PC-3 (cell line): ENCODE results near the gene PRKCE. TPM values are rescaled to one million over a fixed set of nuclear protein-coding genes. Genes with fewer than 3 reads are reported as not detected.

Experiments used
- ATAC-seq: fragments of 200-7000 bp; cut with Tn5 transposase; 2 replicates; pipeline ENCODE4 v1.9.1; 2020; ENCODE audit warnings: mild to moderate bottlenecking, moderate library complexity
- BruUV-seq: library from RNA; stranded (reverse); fragments of 400-500 nt; replicated peaks from 2 replicates; lab custom pipeline; 2021; lab: Mats Ljungman, UMichigan
- CTCF ChIA-PET: fragments of 300-600 bp; sonication (Branson Sonifier 250); formaldehyde crosslinking; loops from one replicate; lab custom pipeline; 2022; ENCODE audit warnings: antibody characterized with exemption; lab: Charles Lee
- POLR2A ChIA-PET: fragments of 300-600 bp; sonication (Branson Sonifier 250); formaldehyde crosslinking; loops from one replicate; lab custom pipeline; 2022; ENCODE audit warnings: antibody characterized with exemption; ENCODE audit not compliant: unreplicated experiment; lab: Charles Lee
- DNase-seq: peaks from one replicate; pipeline ENCODE4 v3.0.0-alpha.2; 2015
- H2AFZ ChIP-seq: fragments of 300-600 bp; sonication (generic); 2 replicates; pipeline ENCODE4 v1.6.0; 2016; ENCODE audit warnings: antibody characterized with exemption, low read length
- H3F3A ChIP-seq: fragments of 300-600 bp; sonication (generic); one replicate; pipeline ENCODE4 v1.6.0; 2017; ENCODE audit warnings: antibody characterized with exemption, low read length, control low read depth, mild to moderate bottlenecking; ENCODE audit not compliant: unreplicated experiment
- H3K27ac ChIP-seq: fragments of 300-600 bp; sonication (generic); 2 replicates; pipeline ENCODE4 v1.5.1; 2016; ENCODE audit warnings: mild to moderate bottlenecking, low read length
- H3K27me3 ChIP-seq: fragments of 300-600 bp; sonication (generic); 2 replicates; pipeline ENCODE4 v1.6.1; 2016; ENCODE audit warnings: low read length, mixed read lengths
- H3K36me3 ChIP-seq: fragments of 300-600 bp; sonication (generic); 2 replicates; pipeline ENCODE4 v1.6.1; 2016; ENCODE audit warnings: low read depth, mixed run types, low read length, mixed read lengths
- H3K4me1 ChIP-seq: fragments of 300-600 bp; sonication (generic); 2 replicates; pipeline ENCODE4 v1.5.1; 2016; ENCODE audit warnings: low read length; ENCODE audit not compliant: insufficient read depth
- H3K4me2 ChIP-seq: fragments of 300-600 bp; sonication (generic); 2 replicates; pipeline ENCODE4 v1.6.0; 2016; ENCODE audit warnings: low read length
- H3K4me3 ChIP-seq: fragments of 300-600 bp; sonication (generic); 2 replicates; pipeline ENCODE4 v1.5.1; 2016; ENCODE audit warnings: mild to moderate bottlenecking, low read length, mixed read lengths
- H3K79me2 ChIP-seq: fragments of 300-600 bp; sonication (generic); 2 replicates; pipeline ENCODE4 v1.6.1; 2017; ENCODE audit warnings: low read length, mixed read lengths
- H3K9ac ChIP-seq: fragments of 300-600 bp; sonication (generic); 2 replicates; pipeline ENCODE4 v1.6.0; 2016; ENCODE audit warnings: mild to moderate bottlenecking, low read length
- H3K9me2 ChIP-seq: fragments of 300-600 bp; sonication (generic); replicated peaks from 2 replicates; pipeline ENCODE4 v1.6.1; 2016; ENCODE audit warnings: mixed run types, low read length, mixed read lengths
- H3K9me3 ChIP-seq: fragments of 300-600 bp; sonication (generic); 2 replicates; pipeline ENCODE4 v1.6.1; 2016; ENCODE audit warnings: low read length, mixed read lengths
- H4K20me1 ChIP-seq: fragments of 300-600 bp; sonication (generic); 2 replicates; pipeline ENCODE4 v1.6.1; 2016; ENCODE audit warnings: low read length, mixed read lengths
- EZH2 ChIP-seq: fragments of 300-600 bp; sonication (generic); IDR thresholded peaks from one replicate; pipeline ENCODE4 v1.6.1; 2017; ENCODE audit warnings: antibody characterized with exemption, mild to moderate bottlenecking, low read length; ENCODE audit not compliant: unreplicated experiment
- EZH2phosphoT487 ChIP-seq: fragments of 300-600 bp; sonication (generic); IDR thresholded peaks from 2 replicates; pipeline ENCODE4 v1.6.1; 2018; ENCODE audit warnings: mild to moderate bottlenecking, antibody characterized with exemption, low read length, borderline replicate concordance
- intact Hi-C: fragments of 100-400 bp; cut with micrococcal nuclease; formaldehyde crosslinking; loops from 2 replicates; pipeline ENCODE4 v1.9.0; 2023
- total RNA-seq: library from RNA; depleted of rRNA; stranded (reverse); fragments of >200 nt; gene quantifications from 2 replicates; pipeline ENCODE4 v1.2.3, GENCODE V29; 2014
- TF ChIP-seq, protein P1 (sequence below): fragments of 300-600 bp; sonication (generic); conservative IDR thresholded peaks from 2 replicates; pipeline ENCODE4 v1.5.1; 2017; ENCODE audit warnings: antibody characterized with exemption, low read depth, mild to moderate bottlenecking, low read length

PRKCE gene
- total RNA-seq, 1 experiment from 2014 or later = 7.0 TPM

- Histone ChIP-seq H3K27me3 (no peaks in the 10 kb centered on the region), H3K4me2 (no peak overlapping the region), H3K79me2 (no peaks in the 10 kb centered on the region), H3K36me3 (no peaks in the 10 kb centered on the region), H3K9ac (no peak overlapping the region), H3F3A (no peaks in the 10 kb centered on the region), H3K27ac (no peak overlapping the region), H4K20me1 (no peaks in the 10 kb centered on the region), H3K4me3 (no peak overlapping the region), H3K9me3 (no peaks in the 10 kb centered on the region), H3K9me2 (no peaks in the 10 kb centered on the region; the same call in 1 of the 2 replicates), H2AFZ (no peak overlapping the region), H3K4me1 (no peaks in the 10 kb centered on the region)
- TF ChIP-seq EZH2 (no peak), EZH2phosphoT487 (no peak)
- TF ChIP-seq, protein P1, sequence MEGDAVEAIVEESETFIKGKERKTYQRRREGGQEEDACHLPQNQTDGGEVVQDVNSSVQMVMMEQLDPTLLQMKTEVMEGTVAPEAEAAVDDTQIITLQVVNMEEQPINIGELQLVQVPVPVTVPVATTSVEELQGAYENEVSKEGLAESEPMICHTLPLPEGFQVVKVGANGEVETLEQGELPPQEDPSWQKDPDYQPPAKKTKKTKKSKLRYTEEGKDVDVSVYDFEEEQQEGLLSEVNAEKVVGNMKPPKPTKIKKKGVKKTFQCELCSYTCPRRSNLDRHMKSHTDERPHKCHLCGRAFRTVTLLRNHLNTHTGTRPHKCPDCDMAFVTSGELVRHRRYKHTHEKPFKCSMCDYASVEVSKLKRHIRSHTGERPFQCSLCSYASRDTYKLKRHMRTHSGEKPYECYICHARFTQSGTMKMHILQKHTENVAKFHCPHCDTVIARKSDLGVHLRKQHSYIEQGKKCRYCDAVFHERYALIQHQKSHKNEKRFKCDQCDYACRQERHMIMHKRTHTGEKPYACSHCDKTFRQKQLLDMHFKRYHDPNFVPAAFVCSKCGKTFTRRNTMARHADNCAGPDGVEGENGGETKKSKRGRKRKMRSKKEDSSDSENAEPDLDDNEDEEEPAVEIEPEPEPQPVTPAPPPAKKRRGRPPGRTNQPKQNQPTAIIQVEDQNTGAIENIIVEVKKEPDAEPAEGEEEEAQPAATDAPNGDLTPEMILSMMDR = no peak
- POLR2A ChIA-PET = no interaction called here
- no TSS peak for BruUV-seq
- CTCF ChIA-PET = no interaction called here
- ATAC-seq (no peak), DNase-seq (no peak)
- intact Hi-C loops = no loop called here
Observed at GRCh38 chr2:45769056-45769455, 117.6 kb downstream of the PRKCE start.

- no TSS peak for BruUV-seq
Observed at GRCh38 chr2:45769854-45770576, 118.5 kb downstream of the PRKCE start.

More at GRCh38 chr2:45769854-45770576, 118.5 kb downstream of the PRKCE start:
- no peak overlapping the region for H3K4me2 ChIP-seq
- ChIA-PET POLR2A (no interaction called here), CTCF (interaction anchor here (1.0 kb wide), 1 partner anchor 9 kb away, joined by 3 read pairs; no protein-coding TSS in a partner anchor)
- no peak overlapping the region for H3K4me3 ChIP-seq
- H3K9me3 ChIP-seq = no peaks in the 10 kb centered on the region
- no peaks in the 10 kb centered on the region; the same call in 1 of the 2 replicates for H3K9me2 ChIP-seq
- no peaks in the 10 kb centered on the region for H3F3A ChIP-seq
- H4K20me1 ChIP-seq = no peaks in the 10 kb centered on the region
- no peak for DNase-seq
- H3K9ac ChIP-seq = no peak overlapping the region
- intact Hi-C loops = no loop called here
- H3K4me1 ChIP-seq = no peaks in the 10 kb centered on the region
- H3K36me3 ChIP-seq = no peaks in the 10 kb centered on the region
- no peak overlapping the region for H3K27ac ChIP-seq
- H2AFZ ChIP-seq = no peak overlapping the region
- TF ChIP-seq EZH2 (no peak), EZH2phosphoT487 (no peak)
- TF ChIP-seq, protein P1 = no peak
- no peak for ATAC-seq
- H3K79me2 ChIP-seq = no peaks in the 10 kb centered on the region
- H3K27me3 ChIP-seq = no peaks in the 10 kb centered on the region
